Activated CD4-positive, CD25-positive, alpha-beta regulatory T cell treated with anti-CD3 and anti-CD28 coated beads, Interleukin-2, amount 50 U/mL, for 72 hours (primary cell): ENCODE data around the gene STXBP5.

ENCODE experiments used
- DNase-seq: peaks from one replicate; pipeline ENCODE4 v3.0.0; 2021

The STXBP5 gene

DNA sequence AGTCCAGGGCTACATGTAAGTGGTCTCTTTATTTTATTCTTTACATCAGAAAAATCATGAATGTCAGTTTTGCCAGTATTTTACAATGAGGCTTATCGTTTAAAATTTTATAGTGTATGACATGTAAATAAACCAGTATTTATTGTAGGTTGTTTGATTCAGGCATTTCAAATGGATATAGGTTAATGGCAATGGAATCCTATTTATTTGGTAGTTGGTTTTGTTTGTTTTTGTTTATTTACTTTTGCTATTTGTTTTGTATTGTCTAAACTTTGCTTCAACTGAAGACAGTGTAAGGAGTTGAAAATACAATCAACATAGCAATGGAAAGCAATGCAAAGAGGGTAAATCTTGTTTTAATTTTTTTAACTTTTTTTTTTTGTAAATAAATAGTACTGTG is 185.2 kb downstream of the STXBP5 start:
- DNase-seq = no peak

DNA sequence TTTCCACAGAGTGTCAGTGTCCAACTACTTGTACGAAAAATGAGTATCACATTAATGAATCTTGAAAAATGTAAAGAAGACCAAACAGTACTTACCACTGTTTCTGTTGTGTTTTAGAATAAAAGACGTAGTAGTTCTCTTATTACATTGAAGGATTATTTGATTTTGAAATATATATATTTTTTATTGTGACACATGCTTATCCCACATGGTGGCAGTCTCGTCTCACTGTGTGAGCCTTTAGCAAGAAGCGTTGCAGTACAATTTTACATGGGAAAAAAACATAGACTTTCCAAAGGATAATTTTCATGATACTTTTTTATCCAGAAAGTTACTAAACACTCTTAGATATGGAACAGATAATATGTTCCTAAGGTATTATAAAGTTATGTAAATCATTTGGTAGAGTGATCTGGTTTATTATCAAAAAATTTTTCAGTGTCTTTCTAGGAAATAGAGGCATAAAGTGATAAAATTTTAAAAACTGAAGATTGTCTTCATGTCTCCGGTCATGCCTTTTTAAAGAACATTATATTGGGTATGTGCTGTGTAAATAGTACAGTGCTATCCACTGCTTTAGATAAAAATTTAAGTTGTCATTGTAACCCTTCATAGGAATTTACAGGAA is 186.8 kb downstream of the STXBP5 start:
- no peak for DNase-seq

DNA sequence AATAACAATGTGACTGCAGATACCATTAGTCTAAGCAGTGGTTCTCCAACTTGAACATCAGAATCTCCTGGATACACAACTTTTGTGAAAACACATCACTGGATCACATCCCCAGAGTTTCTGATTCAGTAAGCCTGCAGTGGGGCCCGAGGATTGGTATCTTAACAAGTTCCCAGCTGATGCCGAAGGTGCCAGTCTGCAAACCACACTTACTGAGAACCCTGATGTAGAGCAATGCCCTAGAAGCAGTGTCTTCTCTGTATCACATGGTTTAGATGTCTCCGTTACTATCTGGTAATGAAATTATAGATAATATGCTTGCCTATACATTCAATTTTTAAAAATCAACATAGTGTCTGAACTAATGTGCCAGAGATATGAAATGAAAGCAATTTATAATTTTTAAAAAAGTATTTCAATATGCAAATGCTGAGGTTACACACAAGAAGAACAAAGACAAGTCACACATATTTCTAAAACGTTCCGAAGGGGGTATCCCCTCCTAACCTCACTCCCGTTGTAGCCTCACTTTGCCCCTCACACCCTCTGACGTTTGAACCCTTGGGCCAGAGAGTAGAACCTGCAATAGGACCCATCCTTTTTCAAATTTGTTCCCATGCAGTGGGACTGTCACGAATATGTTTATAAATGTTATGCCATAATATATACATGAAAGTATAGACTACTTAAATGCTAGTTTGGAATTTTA is 188.9 kb downstream of the STXBP5 start:
- DNase-seq = no peak

DNA sequence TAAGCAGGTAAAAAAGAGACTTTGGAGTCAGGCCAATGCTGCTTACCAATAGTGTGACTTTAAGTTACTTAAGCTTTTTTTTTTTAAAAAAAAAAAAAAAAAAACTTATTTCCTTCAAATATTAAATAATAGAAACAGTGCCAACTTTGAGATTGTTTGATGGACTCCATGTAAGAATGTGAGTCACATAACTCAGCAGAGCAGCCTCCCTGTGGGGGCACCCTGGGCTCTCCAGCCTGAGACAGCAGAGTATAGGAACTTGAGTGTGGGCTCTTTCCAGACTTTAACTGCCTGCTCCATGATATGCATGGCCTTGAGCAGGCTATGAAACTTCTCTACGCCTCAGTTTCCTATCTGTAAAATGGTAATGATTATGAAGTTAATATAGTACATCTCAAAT is 190.9 kb downstream of the STXBP5 start:
- no peak for DNase-seq

DNA sequence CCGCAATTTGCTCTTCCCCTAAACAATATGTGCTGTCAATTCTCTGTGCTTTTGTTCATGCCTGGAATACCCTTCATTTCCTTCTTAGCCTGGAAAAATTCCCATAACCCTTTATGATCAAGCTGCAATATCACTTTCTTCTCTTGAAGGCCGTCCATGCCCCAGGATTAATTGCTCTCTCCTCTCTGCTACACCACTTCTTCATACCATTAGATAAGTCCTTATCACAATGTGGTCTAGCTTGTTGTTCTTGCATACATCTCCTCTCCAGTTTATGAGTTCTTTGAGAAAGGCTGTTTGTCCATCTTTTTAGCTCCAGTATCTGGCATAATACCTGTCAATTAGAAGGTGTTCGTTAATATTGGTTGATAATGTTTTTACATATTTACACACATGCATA is 193.1 kb downstream of the STXBP5 start:
- DNase-seq = no peak

DNA sequence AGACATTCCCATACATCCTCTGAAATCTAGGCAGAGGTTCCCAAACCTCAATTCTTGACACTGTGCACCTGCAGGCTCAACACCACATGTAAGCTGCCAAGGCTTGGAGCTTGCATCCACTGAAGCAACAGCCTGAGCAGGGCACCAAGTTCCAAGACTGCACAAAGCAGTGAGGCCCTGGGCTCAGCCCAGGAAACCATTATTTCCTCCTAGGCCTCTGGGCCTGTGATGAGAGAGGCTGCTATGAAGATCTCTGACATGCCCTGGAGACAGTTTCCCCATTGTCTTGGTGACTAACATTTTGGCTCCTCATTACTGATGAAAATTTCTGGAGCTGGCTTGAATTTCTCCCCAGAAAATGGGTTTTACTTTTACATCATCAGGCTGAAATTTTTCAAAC is 196.8 kb downstream of the STXBP5 start:
- no peak for DNase-seq

DNA sequence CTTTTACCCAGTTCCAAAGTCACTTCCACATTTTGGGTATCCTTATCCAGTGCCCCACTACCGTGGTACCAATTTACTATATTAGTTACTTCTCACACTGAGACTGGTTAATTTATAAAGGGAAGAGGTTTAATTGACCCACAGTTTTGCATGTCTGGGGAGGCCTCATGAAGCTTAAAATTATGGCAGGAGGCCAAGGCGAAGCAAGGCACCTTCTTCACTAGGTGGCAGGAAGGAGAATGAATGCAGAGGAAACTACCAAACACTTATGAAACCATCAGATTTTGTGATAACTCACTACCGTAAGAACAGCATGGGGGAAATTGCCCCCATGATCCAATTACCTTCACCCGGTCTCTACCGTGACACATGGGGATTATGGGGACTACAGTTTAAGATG is 197.6 kb downstream of the STXBP5 start:
- no peak for DNase-seq

DNA sequence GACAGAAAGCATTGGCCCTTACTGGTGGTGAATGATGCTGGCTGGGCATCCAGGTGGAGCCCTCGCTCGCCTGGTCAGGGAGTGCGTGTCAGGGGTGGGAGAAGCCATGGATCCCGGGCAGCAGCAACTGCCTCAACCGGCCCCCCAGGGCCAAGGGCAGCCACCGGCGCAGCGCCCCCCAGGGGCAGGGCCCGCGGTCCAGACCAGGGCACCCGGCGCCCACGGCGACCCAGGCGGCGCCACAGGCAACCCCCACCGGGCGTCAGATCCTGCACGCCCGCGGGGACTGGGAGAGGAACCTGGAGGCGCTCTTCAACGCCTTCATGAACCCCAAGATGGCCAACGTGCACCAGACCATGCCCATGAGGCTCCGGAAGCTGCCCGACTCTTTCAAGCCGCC is 202.6 kb downstream of the STXBP5 start:
- no peak for DNase-seq

DNA sequence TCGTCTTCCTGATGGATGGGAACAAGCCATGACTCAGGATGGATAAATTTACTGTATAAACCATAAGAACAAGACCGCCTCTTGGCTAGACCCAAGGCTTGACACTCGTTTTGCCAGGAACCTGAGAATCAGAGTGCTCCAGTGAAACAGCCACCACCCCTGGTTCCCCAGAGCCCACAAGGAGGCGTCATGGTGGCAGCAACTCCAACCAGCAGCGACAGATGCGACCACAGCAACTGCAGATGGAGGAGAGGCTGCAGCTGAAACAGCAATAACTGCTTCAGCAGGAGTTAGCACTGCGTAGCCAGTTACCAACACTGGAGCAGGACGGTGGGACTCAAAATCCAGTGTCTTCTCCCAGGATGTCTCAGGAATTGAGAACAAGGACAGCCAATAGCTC is 203.4 kb downstream of the STXBP5 start:
- DNase-seq = no peak

DNA sequence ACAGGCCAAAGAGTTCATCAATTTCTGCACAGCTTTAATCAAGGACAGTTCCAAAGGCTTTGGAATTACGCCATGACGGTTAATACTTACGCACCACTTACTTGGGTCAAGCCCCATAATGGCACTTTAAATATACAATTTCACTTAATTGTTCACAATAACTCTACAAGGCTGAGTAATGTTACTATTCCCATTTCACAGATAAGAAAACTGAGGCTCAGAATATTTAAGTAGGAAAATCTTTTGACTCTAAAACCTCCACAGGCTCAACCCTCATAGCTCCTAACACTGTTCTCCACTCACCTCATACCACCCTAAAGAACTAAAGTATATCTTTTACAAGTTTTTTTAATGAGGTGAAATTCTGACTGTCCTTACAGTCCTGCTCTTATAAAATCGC is 212.4 kb downstream of the STXBP5 start:
- DNase-seq = no peak

DNA sequence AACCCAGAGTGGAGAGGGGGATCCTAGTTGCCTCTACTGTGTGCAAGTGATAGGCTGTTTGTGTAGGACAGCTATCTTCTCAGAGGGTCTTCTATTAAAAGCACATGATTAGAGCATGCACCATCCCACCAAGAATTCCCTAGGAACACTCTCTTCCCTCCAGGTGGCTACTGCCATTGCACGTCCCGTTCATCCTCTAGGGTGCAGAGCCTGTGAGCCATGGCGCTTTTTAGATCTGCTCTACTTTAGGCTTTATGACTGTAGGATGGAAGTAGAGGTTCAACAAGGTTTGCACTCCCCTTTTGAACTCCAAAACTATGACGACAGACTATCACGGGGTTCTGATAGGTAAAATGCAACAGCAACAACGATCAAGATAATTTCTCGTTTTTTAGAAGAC is 213.7 kb downstream of the STXBP5 start:
- no peak for DNase-seq

DNA sequence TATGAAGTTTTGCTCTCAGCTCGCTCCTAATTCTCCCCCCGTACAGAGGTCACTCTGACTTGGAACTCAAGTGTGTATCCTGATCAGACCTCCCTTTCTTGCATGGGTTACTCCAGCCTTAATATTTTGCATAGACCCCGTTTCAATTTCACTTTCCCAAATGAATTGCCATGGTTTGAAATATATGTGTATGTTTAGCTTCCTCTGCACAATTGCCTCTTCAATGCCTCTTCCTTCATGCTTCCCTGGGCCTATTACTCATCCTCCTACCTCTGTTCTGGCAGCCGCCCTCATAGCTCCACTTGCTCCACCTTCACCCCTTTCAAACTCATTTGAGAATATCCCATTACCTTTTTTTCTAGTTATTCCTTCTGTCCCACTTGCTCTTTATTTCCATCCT is 214.3 kb downstream of the STXBP5 start:
- DNase-seq = no peak

DNA sequence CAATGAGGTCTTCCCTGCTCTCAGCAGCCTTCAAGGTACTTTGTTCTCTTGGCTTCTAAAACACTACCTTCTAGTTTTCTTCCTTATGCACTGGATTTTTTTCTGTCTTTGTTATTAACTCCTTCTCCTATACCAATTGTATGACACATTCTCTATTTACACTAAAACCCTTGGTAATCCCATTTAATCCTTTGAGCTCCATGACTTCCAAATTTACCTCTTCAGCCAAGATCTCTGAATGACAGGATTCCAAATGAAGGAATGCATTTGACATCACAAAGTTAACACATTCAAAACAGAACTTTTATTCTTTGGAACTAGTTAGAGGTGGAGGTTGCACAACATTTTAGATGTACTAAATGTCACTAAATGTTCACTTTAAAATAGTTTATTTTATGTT is 217.7 kb downstream of the STXBP5 start:
- DNase-seq = no peak

DNA sequence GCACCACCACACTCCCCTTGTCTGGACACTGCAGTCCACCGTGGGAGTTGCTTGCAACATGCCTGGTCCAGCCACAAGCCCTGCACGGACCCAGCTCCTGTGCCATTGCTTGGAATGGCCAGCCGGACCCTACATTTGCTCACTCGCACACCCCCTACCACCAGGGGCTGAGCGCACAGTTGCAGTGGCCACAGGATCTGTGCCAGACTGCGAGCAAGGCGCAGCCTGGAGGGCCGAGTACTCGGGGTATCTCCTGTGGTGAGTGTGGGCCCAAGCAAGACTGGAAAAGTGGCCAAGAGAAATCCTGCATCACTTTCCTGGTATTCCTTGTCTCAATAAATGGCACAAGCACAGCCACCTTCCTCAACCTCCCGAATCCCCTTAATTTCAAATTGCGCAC is 218.9 kb downstream of the STXBP5 start:
- no peak for DNase-seq

DNA sequence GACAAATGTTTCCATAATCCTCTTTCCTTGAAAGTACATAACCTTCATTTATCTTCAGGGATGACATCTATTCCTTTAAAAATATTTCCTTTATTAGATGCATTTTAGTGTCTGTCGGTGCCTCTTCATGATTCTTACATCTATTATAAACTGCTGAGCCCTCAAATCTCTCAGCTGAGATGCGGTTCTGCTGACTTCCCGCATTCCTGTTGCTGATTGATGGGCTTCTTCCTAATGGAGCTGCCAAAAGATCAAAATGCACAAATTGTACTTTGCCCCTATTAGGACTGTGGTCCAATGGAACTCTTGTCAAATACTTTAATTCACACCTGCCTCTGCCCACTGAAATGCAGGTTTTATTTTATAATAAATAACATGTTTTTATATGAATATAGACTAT is 225.6 kb downstream of the STXBP5 start:
- DNase-seq = no peak

DNA sequence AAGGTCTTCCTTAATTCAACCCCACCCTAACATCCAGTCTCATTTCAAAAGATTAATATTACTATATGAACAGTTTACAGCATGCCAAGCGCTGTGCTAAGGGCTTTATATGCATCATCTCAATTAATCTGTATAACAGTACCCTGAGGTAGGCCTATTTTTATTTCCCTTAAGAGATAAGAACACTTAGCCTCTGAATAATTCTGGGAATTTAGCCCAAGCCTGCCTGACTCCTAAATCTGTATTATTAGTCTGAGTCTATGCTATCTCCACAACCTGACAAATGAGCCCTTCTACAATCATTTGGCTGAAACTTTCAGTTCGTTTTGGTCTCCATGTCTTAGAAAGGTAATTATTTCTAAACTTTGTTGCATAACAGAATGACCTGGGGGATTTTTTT is 226.6 kb downstream of the STXBP5 start:
- no peak for DNase-seq

DNA sequence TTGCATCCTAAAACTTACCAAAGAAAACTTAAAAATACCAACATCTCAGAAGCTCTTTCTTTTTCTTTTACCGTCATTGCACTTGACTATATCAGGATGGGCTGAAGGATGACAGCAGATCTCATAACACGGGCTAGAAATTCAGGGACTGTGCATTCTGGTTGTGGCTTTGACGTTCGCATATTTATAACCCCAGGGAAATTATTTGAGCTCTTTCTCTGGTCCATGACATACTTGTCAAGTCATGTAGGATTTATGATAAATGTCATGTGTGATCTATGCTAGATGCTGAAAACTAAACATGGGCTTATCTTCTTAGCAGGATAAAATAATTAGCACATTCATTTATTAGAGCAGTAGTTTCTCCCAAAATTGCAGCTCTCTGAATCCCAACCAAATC is 229.9 kb downstream of the STXBP5 start:
- DNase-seq = no peak

DNA sequence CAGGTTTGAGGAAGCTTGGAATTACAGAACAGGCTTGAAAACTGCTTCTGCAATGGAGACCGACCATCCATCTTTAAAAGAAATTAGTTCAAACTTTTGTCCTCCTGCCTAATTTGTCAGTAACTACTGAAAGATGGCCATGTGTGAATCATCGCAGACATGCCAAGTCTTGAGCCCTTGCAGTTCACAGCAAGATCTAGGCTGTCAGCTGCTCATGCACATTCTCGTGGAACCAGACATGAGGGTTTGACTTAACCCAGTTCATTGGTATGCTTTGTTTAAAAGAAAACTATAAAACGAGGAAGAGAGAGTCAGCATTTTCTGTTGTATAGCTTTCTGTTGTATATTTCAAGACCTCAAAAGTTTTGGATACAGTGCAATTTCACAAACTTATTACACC is 230.3 kb downstream of the STXBP5 start:
- DNase-seq = no peak

DNA sequence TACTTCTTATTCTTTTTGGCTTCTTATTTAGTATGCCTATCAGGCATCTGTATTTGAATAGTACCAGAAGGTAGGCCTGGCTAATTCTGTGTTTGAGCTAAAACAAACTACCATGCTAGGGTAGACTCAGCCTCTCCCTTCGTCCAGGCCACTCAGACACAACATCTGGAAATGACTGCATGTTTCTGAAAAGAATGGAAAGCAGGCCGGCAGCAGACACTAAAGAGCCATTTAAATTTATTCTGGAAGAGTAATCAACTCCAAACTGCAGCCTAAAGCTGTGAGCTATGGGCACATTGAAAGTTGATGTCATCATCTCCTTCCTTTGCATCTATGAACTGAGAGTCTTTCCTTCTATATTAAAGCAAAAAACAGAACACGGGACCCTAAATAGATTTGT is 233.4 kb downstream of the STXBP5 start:
- DNase-seq = no peak

DNA sequence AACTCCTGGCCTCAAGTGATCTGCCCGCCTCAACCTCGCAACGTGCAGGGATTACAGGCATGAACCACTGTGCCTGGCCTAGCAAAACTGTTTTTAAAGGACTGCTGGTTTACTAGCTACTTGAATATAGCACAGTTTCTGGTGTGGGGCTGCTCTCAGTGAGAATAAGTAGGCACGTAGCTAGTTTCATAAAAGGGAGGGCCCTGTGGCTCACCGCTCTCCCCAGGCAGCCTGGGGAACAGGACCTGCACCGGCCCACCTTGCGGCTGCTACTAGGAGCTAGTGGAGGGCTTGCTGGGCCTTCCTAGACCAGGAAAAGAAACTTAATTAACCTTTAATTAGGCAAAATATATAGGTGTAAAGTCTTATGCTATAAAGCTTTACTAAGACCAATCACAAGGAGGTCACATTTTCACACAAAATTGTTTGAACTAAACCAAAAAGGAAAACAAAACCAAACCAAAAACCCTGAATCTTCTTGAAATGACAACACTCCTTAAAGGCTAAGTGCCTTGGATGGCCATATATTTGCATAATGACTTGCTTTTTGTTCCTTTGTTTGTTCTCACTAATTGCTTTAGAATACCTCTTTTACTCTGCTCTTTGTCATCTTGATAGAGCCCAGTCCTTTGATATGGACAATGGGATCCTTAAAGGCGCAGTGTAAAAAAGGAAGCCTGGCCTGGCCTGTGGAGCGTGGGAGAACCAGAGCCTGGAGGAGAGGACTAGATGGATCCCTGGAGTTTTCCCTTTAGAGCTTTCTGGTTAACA is 234.7 kb downstream of the STXBP5 start:
- no peak for DNase-seq
